Epithelial cell of prostate (primary cell): ENCODE results near the gene RSL1D1.

Experiments
- DNase-seq: peaks from one replicate; pipeline ENCODE4 v3.0.0-alpha.2; 2011; ENCODE audit warnings: low read depth, low spot score
- H3K27ac ChIP-seq: fragments of 450-650 bp; 2 replicates; pipeline ENCODE4 v1.5.1; 2017; ENCODE audit warnings: mild to moderate bottlenecking

RSL1D1 gene

DNA sequence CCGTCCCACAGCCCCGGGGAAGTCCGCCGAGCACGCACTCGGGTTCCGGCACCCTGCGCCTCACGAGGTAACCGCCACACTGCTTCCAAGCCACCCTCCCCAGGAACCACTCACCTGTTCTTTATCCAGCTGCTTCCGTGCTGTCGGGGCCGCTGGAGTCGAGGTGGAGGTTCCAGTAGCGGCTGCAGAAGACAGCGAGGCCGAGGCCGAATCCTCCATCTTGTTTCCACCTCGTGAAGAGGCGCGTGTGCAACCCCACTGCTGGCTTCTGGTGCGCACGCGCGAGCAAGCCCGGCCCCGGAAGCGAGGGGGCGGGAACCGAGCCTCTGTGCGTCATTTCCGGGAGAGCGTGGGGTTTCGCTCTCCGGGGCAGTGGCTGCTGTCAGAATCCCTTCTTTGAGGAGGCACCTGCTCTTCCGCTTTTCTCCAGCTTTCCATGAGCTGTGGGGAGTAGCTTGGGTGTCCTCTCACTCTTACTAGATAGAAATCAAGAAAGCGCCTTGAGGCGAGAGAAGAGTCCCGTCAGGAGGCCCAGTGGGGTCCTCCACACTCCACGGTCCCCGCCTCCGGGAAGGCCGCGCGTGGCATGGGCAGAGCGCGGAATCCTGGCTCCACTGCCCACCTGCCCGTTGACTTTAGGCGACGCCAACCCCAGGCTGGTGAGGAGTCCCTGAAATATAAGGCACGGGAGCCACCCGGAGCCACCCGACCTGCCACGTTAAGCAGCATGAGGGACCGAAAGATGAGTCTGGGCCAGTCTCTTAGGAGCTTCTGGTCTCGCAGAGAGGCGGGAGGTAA is at the start of gene RSL1D1:
TSS of gene RSL1D1 (minus strand) at position 249 of the 798 bp plus-strand sequence. CDS start at position 219, 30 bp downstream.
- peak within 1 kb of the TSS; percentile 72 for H3K27ac ChIP-seq
- DNase-seq: peak; percentile 66

DNA sequence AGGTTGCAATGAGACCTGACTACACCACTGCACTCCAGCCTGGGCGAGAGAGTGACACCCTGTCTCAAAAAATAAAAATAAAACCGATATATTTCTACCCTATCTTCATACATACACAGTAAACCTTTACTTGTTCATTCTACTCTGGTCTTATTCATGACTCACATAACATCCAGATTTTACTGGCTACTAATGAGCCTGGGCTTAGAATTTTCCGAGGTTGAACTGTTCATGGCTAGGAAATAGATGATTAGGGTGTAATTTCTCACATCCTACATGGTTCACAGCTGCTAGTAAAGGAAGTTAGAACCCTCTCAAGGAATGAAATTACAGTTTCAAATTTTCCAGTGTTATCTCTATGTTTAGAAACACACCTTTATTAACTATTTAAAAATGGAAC is 49.7 kb upstream of the RSL1D1 start:
- no peak overlapping the region for H3K27ac ChIP-seq
- no peak for DNase-seq

GRCh38 chr16:11896486-11897176 is 45.3 kb upstream of the RSL1D1 start:
- peak overlapping the region; percentile 48 for H3K27ac ChIP-seq
- peak; percentile 20 for DNase-seq

DNA sequence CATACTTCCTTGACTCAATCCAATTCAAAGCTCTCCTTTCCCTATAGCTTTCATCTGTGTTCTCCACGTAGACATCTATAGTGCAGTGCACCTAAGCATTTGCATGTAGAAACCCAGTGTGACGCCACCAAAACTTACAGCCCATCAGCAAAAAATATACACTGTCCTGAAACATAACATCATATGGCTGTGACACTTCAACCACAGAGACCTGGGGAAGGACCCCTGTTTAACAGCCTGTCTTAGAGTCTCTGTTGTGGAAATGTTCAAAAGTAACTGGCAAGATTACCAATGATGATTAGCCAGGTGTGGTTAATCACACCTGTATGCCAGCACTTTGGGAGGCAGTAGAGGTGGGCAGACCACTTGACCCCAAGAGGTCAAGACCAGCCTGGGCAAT is 42.2 kb upstream of the RSL1D1 start:
- no peak for DNase-seq
- H3K27ac ChIP-seq: no peak overlapping the region

DNA sequence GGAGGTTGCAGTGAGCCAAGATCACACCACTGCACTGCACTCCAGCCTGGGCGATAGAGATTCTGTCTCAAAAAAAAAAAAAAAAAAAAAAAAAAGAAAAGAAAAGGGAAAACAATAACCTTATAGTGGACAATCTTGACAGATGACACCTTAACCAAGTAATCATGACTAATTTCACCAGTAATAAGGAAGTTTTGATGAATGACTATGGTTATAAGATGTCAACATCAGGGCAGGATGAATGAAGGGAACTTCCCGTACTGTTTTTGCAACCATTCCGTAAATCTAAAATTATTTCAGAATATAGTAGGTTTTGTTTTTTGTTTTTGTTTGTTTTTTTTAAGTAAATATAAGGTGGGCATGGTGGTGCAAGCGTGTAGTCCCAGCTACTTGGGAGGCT is 41.4 kb upstream of the RSL1D1 start:
- DNase-seq: no peak
- H3K27ac ChIP-seq: no peak overlapping the region

DNA sequence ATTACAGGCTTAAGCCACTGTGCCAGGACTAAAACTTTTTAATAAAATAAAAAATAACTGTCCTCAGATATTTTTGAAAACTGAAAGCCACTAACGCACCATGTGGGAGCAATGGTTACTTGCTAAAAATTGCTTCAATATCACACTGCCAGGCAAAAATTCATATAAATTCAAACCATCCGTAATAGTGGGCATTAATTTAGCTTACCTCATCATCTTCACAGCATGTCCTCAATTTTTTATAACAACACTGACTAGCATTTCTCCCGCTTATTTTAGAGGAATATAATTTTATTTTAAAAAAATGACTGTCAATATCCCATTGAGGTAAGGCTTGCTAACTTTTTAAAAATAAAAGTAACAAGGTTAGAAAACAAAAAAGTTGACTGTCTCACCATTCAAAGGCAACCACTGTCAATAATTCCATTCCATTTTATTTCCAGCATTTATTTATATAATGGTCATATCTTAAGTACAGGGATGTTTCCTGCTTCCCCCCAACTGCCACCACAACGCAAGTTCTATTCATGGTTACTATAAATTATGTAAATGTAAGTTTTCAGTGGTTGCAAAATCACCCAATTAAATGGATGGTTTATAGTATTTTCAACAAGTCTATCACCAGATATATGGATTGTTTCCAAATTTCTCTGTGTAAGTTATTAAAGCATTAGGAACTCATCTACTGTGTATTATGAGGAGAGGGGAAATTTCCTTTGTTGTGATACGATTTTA is 39.1 kb upstream of the RSL1D1 start:
- DNase-seq: no peak
- no peak overlapping the region for H3K27ac ChIP-seq

GRCh38 chr16:11886881-11887280 is 35.5 kb upstream of the RSL1D1 start:
- no peak for DNase-seq
- no peak overlapping the region for H3K27ac ChIP-seq

DNA sequence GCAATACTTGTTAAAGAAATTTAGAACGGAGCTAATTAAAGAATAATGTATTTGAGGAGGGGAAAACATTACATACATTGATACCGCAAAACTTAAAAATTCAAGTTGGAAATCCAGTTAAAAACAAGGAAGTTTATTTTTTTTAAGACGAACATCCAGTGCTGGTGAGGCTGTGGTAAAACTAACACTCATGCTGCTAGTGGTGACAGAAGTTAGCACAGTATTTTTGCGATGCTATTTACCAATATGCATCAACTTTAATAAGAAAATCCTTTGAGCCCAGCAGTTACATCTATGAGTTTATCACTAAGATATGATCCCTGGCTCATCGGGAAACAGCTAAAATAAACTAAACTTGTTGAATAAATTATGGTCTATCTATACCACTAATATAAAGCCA is 32.7 kb upstream of the RSL1D1 start:
- no peak overlapping the region for H3K27ac ChIP-seq
- no peak for DNase-seq

DNA sequence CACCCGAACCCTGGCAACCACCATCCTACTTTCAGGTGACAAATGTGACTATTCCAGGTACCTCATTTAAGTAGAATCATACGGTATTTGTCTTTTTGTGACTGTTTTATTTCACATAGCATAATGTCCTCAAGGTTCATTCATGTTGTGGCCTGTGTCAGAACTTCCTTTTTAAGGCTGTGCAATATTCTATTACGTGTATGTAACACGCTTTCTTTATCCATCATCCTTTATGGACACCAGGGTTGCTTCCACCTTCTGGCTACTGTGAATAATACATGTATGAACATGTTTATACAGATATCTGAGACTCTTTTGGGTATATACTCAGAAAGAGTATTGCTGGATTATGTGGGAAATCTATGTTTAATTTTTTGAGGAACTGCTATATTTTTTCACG is 28.7 kb upstream of the RSL1D1 start:
- peak overlapping the region; percentile 65 for H3K27ac ChIP-seq
- DNase-seq: no peak

DNA sequence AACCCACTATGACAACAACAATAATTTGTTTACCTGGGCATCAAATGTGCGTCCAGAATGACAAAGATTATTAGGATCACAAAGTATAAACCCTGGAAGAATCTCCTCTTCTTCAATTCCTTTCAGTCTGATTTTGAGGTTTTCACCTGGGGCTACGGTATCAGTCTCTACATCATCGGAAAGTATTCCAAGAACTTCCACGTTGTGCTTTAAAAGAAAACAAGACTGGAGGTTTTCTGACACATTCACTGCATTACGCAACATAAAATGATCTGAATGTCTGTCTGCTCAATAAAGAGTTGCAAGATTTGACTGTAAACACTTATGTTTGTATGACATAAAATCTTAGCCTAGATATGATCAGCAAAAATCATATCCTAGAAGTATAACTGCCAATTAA is 26.0 kb upstream of the RSL1D1 start:
- no peak overlapping the region for H3K27ac ChIP-seq
- DNase-seq: no peak

DNA sequence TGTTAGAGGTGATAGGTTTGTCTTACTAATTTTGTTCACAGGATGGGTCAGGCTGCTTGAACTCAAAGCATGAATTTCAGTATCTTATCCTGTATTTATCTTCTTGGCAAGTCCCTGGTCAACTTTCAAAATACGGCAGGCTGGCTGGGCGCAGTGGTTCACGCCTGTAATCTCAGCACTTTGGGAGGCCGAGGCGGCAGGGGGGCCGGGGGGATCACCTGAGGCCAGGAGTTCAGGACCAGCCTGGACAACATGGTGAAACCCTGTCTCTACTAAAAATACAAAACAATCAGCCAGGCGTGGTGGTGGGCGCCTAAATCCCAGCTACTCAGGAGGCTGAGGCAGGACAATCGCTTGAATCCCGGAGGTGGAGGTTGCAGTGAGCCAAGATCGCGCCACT is 25.0 kb upstream of the RSL1D1 start:
- no peak overlapping the region for H3K27ac ChIP-seq
- no peak for DNase-seq

- DNase-seq: no peak
- no peak overlapping the region for H3K27ac ChIP-seq
Measured at GRCh38 chr16:11875721-11876120, 24.4 kb upstream of the RSL1D1 start.

DNA sequence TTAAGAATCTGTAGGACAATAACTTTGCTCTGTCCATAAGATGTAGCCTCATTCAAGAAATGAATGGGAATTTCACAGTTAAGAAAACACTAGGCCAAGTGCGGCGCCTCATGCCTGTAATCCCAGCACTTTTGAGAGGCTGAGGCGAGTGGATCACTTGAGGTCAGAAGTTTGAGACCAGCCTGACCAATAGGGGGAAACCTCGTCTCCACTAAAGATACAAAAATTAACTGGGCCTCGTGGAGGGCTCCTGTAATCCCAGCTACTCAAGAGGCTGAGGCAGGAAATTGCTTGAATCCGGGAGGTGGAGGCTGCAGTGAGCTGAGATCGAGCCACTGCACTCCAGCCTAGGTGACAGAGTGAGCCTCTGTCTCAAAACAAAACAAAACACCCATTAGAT is 19.9 kb upstream of the RSL1D1 start:
- no peak overlapping the region for H3K27ac ChIP-seq
- no peak for DNase-seq

- DNase-seq: no peak
- H3K27ac ChIP-seq: no peak overlapping the region
Measured at GRCh38 chr16:11870399-11870798, 19.1 kb upstream of the RSL1D1 start.

DNA sequence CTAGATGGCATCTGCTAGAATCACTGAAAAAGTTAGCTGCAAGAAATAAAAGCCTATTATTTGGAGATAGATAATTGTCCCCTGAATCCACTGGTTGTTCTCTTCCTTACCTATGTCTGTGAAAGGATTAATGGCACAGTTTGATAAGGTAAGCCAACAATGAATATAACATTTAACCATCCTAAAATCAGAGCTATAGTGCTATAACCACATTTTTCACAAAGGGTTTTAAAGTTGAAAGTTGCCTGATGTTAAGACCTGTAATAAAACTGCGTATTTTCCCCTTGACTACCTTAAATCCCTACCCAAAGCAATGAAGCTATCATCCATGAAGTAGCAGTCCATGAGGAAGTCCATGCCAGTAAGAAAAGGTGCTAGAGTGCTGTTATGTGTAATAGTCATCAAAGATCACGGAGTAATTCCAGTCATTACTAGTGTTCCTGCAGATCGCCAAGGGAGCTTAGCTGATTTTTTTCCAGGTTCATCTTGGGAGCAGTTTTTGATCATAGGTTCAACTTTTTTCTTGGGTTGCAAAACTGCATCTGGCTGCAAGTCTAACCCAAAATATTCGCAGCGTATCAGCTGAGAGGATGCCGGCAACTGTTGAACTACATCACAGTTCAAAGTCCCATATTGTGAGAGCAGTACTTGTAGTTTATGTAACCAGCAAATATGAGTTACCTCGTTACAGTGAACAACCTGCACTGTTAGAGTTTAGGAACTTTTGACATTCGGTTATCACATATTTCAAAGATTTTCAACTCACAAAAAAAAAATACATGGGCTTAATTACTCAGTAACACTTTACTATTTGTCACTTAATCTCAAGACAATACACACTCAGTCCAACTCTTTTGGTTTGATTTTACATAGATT is 18.2 kb upstream of the RSL1D1 start:
- no peak for DNase-seq
- H3K27ac ChIP-seq: no peak overlapping the region

DNA sequence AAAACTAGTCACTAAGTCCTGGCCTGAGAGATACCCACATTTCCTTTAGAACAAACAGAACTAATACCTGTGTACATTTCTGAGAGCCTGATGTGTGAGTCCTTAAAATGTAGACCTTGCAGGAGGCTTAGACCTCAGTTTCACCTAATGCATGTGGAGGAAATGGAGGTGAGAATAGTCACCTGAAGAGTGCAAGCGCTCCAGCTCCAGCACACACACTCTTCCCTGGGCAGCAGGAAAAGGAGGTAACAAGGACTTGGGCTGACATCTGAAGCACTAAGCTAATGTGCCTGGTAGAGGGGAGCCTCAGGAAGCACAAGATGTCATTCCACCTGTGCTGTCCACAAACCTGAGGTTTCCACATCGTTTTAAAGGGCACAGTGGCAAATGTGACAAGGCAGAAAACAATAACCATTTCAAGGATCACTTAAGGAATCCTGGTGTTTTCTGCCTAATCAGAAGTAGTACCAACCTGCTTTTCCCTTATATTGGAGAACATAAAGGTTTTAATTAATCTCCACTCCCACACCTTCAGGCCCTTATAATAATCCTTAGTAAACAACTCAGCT is 17.2 kb upstream of the RSL1D1 start:
- DNase-seq: no peak
- H3K27ac ChIP-seq: peak overlapping the region; percentile 53

DNA sequence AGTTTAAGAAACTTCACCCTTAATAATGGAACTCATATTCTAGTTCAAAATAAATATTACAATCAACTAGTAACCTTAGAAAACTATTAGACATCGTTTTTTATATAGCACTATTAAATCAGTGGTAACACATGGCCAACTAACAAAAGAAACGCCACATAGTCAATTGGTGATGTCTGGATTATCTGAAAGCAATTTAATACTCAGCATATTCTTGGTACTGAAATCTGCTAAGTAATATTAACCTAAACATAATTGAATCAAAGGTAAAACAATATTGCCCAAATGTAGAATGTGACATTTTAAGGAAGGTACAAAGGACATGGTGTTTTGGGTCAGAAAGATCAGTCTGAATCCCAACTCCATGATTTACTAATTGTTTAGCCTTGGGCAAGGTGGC is 11.1 kb upstream of the RSL1D1 start:
- no peak for DNase-seq
- H3K27ac ChIP-seq: no peak overlapping the region

DNA sequence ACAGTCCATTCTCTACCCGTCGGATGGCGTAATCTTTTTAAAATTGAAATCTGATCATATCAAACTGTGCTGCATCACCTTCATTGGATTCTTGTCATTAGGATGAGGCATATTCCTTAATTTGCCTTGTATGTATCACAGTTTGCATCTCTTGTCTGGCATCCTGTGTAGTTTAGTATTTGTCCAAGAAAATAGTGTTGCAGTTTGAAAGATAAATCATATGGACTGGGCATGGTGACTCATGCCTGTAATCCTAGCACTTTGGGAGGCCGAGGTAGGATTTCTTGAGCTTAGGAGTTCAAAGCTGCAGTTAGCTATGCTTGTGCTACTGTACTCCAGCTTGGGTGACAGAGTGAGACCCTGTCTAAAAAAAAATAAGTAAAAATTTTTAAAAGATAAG is 5.8 kb upstream of the RSL1D1 start:
- H3K27ac ChIP-seq: no peak overlapping the region
- no peak for DNase-seq

DNA sequence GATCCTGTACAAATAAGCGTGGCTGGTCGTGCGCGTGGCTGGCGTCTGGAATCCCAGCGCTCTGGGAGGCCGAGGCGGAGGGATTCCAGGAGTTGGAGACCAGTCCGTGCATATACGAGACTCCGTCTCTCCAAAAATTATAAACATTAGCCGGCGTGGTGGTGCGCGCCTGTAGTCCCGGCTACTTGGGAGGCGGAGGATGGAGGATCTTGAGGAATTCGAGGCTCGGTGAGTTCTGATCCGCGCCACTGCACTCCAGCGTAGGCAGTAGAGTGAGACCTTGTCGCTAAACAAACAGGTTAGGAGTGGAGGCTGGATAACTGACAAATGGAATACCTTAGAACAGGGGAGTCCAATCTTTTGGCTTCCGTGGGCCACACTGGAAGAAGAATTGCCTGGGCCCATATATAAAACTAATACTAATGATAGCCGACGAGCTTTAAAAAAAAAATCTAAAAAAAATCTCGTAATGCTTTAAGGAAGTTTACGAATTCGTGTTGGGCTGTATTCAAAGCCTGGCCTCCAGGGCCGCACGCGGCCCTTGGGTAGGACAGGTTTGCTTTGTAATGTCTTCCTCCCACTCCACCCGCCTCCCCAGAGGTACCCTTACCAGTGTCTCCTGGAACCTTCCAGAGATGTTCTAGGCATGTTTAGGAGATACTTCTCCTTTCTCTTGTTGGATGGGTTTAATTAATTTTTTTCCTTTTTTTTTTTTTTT is 909 bp upstream of the RSL1D1 start:
- peak overlapping the region; percentile 72 for H3K27ac ChIP-seq
- no peak for DNase-seq
